HCT116 (cell line): ENCODE data around the gene PAK1. TPM values are rescaled to one million over a fixed set of nuclear protein-coding genes. Genes with fewer than 3 reads are reported as not detected.

Experiments used
- ATAC-seq: fragments of 200-7000 bp; cut with Tn5 transposase; 2 replicates; pipeline ENCODE4 v1.9.1; 2020; ENCODE audit warnings: mild to moderate bottlenecking, moderate library complexity
- BruUV-seq: library from RNA; stranded (reverse); fragments of 400-500 nt; replicated peaks from 2 replicates; lab custom pipeline; 2021; lab: Mats Ljungman, UMichigan
- CTCF ChIA-PET: fragments of 300-600 bp; sonication (Branson Sonifier 250); formaldehyde crosslinking; loops from one replicate; lab custom pipeline; 2021; ENCODE audit warnings: antibody characterized with exemption; lab: Charles Lee
- POLR2A ChIA-PET: fragments of 300-600, 350-600 bp; sonication (Branson Sonifier 250); formaldehyde crosslinking; loops from one replicate; lab custom pipeline; 2021; ENCODE audit warnings: antibody characterized with exemption; lab: Charles Lee
- RAD21 ChIA-PET, 2 experiments: fragments of 300-600 bp; sonication (Branson Sonifier 250); formaldehyde crosslinking; loops; one replicate each; lab custom pipeline; 2023; ENCODE audit warnings: low total read pairs in 2 of 2; ENCODE audit not compliant: uncharacterized antibody in 2 of 2, unreplicated experiment in 2 of 2, low non-redundant PET in 1 of 2; lab: Charles Lee
- DNase-seq: peaks from one replicate; pipeline ENCODE4 v3.0.0-alpha.2; 2010; ENCODE audit warnings: low read depth, low spot score
- H2AFZ ChIP-seq: fragments of 200-600 bp; shearing (Covaris generic), sonication (generic); 2 replicates; pipeline ENCODE4 v1.6.1; 2017; ENCODE audit warnings: low read depth, mixed run types, mixed read lengths, antibody characterized with exemption, low read length; ENCODE audit not compliant: poor library complexity, severe bottlenecking
- H3K27ac ChIP-seq: 2 replicates; pipeline ENCODE4 v1.5.1; 2012; ENCODE audit warnings: low read depth, low read length
- H3K27me3 ChIP-seq: fragments of 200-600 bp; sonication (generic); 2 replicates; pipeline ENCODE4 v1.6.1; 2016; ENCODE audit warnings: mixed run types, low read length, mixed read lengths; ENCODE audit not compliant: insufficient read depth
- H3K36me3 ChIP-seq, 2 experiments: fragments of 200-500 bp in 1 of 2; fragments of 200-600 bp in 1 of 2; sonication (Bioruptor generic) in 1 of 2; sonication (generic) in 1 of 2; 2 replicates each; pipeline versions ENCODE4 v1.5.1 to v1.6.1; 2014 to 2016; ENCODE audit warnings: low read length in 2 of 2, inconsistent platforms in 1 of 2, mixed read lengths in 1 of 2, mixed run types in 1 of 2; ENCODE audit not compliant: insufficient read depth in 2 of 2, control insufficient read depth in 1 of 2
- H3K4me1 ChIP-seq, 2 experiments: fragments of 200-600 bp in 1 of 2; sonication (generic) in 1 of 2; 2 replicates each; pipeline versions ENCODE4 v1.5.1 to v1.6.1; 2012 to 2017; ENCODE audit warnings: low read length in 2 of 2, inconsistent platforms in 1 of 2, mild to moderate bottlenecking in 1 of 2, mixed read lengths in 1 of 2, mixed run types in 1 of 2, moderate library complexity in 1 of 2; ENCODE audit not compliant: insufficient read depth in 2 of 2, control insufficient read depth in 1 of 2
- H3K4me2 ChIP-seq: fragments of 200-600 bp; sonication (generic); 2 replicates; pipeline ENCODE4 v1.6.1; 2017; ENCODE audit warnings: mixed run types, low read length, mixed read lengths
- H3K4me3 ChIP-seq, 2 experiments: fragments of 200-600 bp in 1 of 2; sonication (generic) in 1 of 2; replicated peaks in 1 of 2; 2 replicates each; pipeline ENCODE4 v1.5.1; 2011 to 2016; ENCODE audit warnings: low read length in 2 of 2, control low read depth in 1 of 2, low read depth in 1 of 2, mild to moderate bottlenecking in 1 of 2, mixed read lengths in 1 of 2, mixed run types in 1 of 2
- H3K79me2 ChIP-seq: fragments of 200-600 bp; sonication (generic); 2 replicates; pipeline ENCODE4 v1.6.1; 2017; ENCODE audit warnings: mild to moderate bottlenecking, mixed run types, low read length, moderate library complexity, mixed read lengths; ENCODE audit not compliant: insufficient read depth
- H3K9ac ChIP-seq: fragments of 200-600 bp; sonication (generic); 2 replicates; pipeline ENCODE4 v1.6.1; 2016; ENCODE audit warnings: low read length, mixed read lengths
- H3K9me2 ChIP-seq: fragments of 200-600 bp; sonication (generic), shearing (Covaris generic); 2 replicates; pipeline ENCODE4 v1.6.1; 2017; ENCODE audit warnings: mixed run types, mild to moderate bottlenecking, moderate library complexity; ENCODE audit not compliant: insufficient read depth
- H3K9me3 ChIP-seq, 2 experiments: fragments of 200-500 bp in 1 of 2; fragments of 200-600 bp in 1 of 2; sonication (Bioruptor generic) in 1 of 2; sonication (generic) in 1 of 2; 2 replicates each; pipeline ENCODE4 v1.6.1; 2014 to 2017; ENCODE audit warnings: low read length in 2 of 2, mixed read lengths in 2 of 2, inconsistent platforms in 1 of 2, low read depth in 1 of 2, mild to moderate bottlenecking in 1 of 2, mixed run types in 1 of 2, moderate library complexity in 1 of 2; ENCODE audit not compliant: control insufficient read depth in 1 of 2, insufficient read depth in 1 of 2
- H4K20me1 ChIP-seq: fragments of 200-600 bp; sonication (generic), shearing (Covaris generic); 2 replicates; pipeline ENCODE4 v1.6.1; 2017; ENCODE audit warnings: mixed run types, mild to moderate bottlenecking, moderate library complexity; ENCODE audit not compliant: insufficient read depth
- CEBPB ChIP-seq: IDR thresholded peaks from 2 replicates; pipeline ENCODE4 v1.6.1; 2012; ENCODE audit warnings: low read depth
- EZH2 ChIP-seq: fragments of 200-600 bp; sonication (generic); IDR thresholded peaks from 2 replicates; pipeline ENCODE4 v1.6.1; 2017; ENCODE audit warnings: antibody characterized with exemption, mixed run types
- EZH2phosphoT487 ChIP-seq: fragments of 200-600 bp; IDR thresholded peaks from 2 replicates; pipeline ENCODE4 v1.6.1; 2018; ENCODE audit warnings: antibody characterized with exemption, borderline replicate concordance
- FOSL1 ChIP-seq: IDR thresholded peaks from 2 replicates; pipeline ENCODE4 v1.6.1; 2012; ENCODE audit warnings: low read depth
- JUND ChIP-seq: IDR thresholded peaks from 2 replicates; pipeline ENCODE4 v1.6.1; 2012
- POLR2A ChIP-seq: IDR thresholded peaks from 2 replicates; pipeline ENCODE4 v1.7.0; 2011; ENCODE audit warnings: borderline replicate concordance; ENCODE audit not compliant: insufficient read depth, insufficient read length; ENCODE audit errors: extremely low read depth
- POLR2AphosphoS5 ChIP-seq: IDR thresholded peaks from 2 replicates; pipeline ENCODE4 v1.6.1; 2011; ENCODE audit warnings: mild to moderate bottlenecking, low read depth, low read length, moderate library complexity
- RAD21 ChIP-seq: IDR thresholded peaks from 2 replicates; pipeline ENCODE4 v1.6.1; 2012; ENCODE audit warnings: low read depth, mild to moderate bottlenecking
- REST ChIP-seq: IDR thresholded peaks from 2 replicates; pipeline ENCODE4 v1.6.1; 2012; ENCODE audit warnings: low read depth
- SIN3A ChIP-seq: IDR thresholded peaks from 2 replicates; pipeline ENCODE4 v1.6.1; 2012; ENCODE audit warnings: low read depth
- SP1 ChIP-seq: IDR thresholded peaks from 2 replicates; pipeline ENCODE4 v1.6.1; 2012; ENCODE audit warnings: low read depth
- SRF ChIP-seq: IDR thresholded peaks from 2 replicates; pipeline ENCODE4 v1.6.1; 2012; ENCODE audit warnings: low read depth
- TCF7L2 ChIP-seq: IDR thresholded peaks from 2 replicates; pipeline ENCODE4 v1.7.0; 2011; ENCODE audit warnings: borderline replicate concordance, inconsistent platforms; ENCODE audit not compliant: insufficient read depth, insufficient read length; ENCODE audit errors: extremely low read depth
- ZBTB33 ChIP-seq: IDR thresholded peaks from 2 replicates; pipeline ENCODE4 v1.6.1; 2011; ENCODE audit warnings: mild to moderate bottlenecking, low read length, moderate library complexity; ENCODE audit not compliant: insufficient replicate concordance; ENCODE audit errors: extremely low read depth
- ZFX ChIP-seq: fragments of 450-650 bp; IDR thresholded peaks from 2 replicates; pipeline ENCODE4 v1.6.1; 2017
- ZNF274 ChIP-seq: fragments of 200-500 bp; sonication (Bioruptor generic); IDR thresholded peaks from 2 replicates; pipeline ENCODE4 v1.6.1; 2014; ENCODE audit warnings: mild to moderate bottlenecking, low read depth, low read length, inconsistent platforms
- intact Hi-C: fragments of 100-400 bp; cut with micrococcal nuclease; formaldehyde crosslinking; loops from 2 replicates; pipeline ENCODE4 v1.10.0; 2022
- total RNA-seq: library from RNA; stranded (reverse); gene quantifications from one replicate; pipeline ENCODE4 v1.2.1, GENCODE V29; 2021; ENCODE audit not compliant: unreplicated experiment
- TF ChIP-seq, protein P1 (sequence below): IDR thresholded peaks from 2 replicates; pipeline ENCODE4 v1.6.1; 2012
- TF ChIP-seq, protein P2 (sequence below), 3 experiments: fragments of 200-600 bp in 1 of 3; sonication (generic) in 1 of 3; IDR thresholded peaks in 2 of 3; conservative IDR thresholded peaks in 1 of 3; 2 replicates each; pipeline ENCODE4 v1.5.1; 2012 to 2017; ENCODE audit warnings: low read depth in 2 of 3, low read length in 2 of 3, antibody characterized with exemption in 1 of 3, borderline replicate concordance in 1 of 3, control low read depth in 1 of 3, mild to moderate bottlenecking in 1 of 3, mixed read lengths in 1 of 3, mixed run types in 1 of 3, moderate library complexity in 1 of 3; ENCODE audit not compliant: insufficient read depth in 1 of 3

The PAK1 gene
- total RNA-seq, 1 experiment from 2014 or later: 56.1 TPM

DNA sequence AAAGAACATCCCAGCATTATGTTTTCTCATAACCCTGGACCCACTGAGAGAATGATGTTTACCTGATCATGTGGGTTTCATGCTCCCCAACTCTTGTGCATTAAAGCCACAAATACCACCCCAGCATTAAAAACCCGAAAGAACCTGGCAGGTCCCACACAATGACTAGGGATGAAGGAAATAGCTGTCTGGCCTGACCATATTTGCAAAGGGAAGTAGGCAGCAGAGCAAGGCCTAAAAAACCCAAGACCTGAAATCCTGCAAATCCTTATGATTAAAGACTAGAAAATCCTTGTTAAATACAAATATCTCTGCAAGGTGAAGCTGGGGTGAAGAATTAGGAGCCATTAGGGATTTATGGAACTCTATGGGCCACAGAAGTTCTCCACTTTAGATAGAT lies 23.7 kb downstream of the PAK1 start:
- no peak for TF ChIP-seq ZNF274
- TF ChIP-seq ZBTB33: no peak
- no peak for TF ChIP-seq FOSL1
- no peak for TF ChIP-seq EZH2
- no peak for TF ChIP-seq JUND
- TF ChIP-seq, protein P1, sequence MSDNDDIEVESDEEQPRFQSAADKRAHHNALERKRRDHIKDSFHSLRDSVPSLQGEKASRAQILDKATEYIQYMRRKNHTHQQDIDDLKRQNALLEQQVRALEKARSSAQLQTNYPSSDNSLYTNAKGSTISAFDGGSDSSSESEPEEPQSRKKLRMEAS: no peak
- TF ChIP-seq REST: no peak
- no peak for TF ChIP-seq CEBPB
- no peak for TF ChIP-seq ZFX
- no peak for TF ChIP-seq POLR2A
- TF ChIP-seq RAD21: no peak
- no peak for TF ChIP-seq SRF
- no peak for TF ChIP-seq SIN3A
- TF ChIP-seq TCF7L2: no peak
- TF ChIP-seq SP1: no peak
- TF ChIP-seq, protein P2, sequence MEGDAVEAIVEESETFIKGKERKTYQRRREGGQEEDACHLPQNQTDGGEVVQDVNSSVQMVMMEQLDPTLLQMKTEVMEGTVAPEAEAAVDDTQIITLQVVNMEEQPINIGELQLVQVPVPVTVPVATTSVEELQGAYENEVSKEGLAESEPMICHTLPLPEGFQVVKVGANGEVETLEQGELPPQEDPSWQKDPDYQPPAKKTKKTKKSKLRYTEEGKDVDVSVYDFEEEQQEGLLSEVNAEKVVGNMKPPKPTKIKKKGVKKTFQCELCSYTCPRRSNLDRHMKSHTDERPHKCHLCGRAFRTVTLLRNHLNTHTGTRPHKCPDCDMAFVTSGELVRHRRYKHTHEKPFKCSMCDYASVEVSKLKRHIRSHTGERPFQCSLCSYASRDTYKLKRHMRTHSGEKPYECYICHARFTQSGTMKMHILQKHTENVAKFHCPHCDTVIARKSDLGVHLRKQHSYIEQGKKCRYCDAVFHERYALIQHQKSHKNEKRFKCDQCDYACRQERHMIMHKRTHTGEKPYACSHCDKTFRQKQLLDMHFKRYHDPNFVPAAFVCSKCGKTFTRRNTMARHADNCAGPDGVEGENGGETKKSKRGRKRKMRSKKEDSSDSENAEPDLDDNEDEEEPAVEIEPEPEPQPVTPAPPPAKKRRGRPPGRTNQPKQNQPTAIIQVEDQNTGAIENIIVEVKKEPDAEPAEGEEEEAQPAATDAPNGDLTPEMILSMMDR (IDR thresholded peaks at IDR 0.05 in 2 of 3, conservative IDR thresholded peaks at IDR 0.05 in 1 of 3; ENCODE audit: borderline replicate concordance in 1 of 3, insufficient read depth in 1 of 3, low read depth in 2 of 3, low read length in 2 of 3): no peak
- no peak for TF ChIP-seq EZH2phosphoT487
- no peak for TF ChIP-seq POLR2AphosphoS5
- no peaks in the 10 kb centered on the region for H3K9me3 ChIP-seq
- H3K79me2 ChIP-seq: no peaks in the 10 kb centered on the region; the same call in 1 of the 2 replicates
- H2AFZ ChIP-seq: no peak overlapping the region
- H3K4me3 ChIP-seq: no peak overlapping the region
- RAD21 ChIA-PET: no interaction called here
- POLR2A ChIA-PET: no interaction called here
- H3K9me2 ChIP-seq: no peaks in the 10 kb centered on the region
- intact Hi-C loops: no loop called here
- no TSS peak for BruUV-seq
- ATAC-seq (no peak), DNase-seq (no peak)
- H3K9ac ChIP-seq: no peak overlapping the region
- H4K20me1 ChIP-seq: no peaks in the 10 kb centered on the region
- H3K27ac ChIP-seq: no peak overlapping the region
- no peaks in the 10 kb centered on the region for H3K27me3 ChIP-seq
- no peaks in the 10 kb centered on the region for H3K4me1 ChIP-seq
- H3K36me3 ChIP-seq: no peaks in the 10 kb centered on the region
- no peak overlapping the region for H3K4me2 ChIP-seq
- CTCF ChIA-PET: no interaction called here
